Measurements from ENCODE around the gene RHOV. TPM values are rescaled to one million over a fixed set of nuclear protein-coding genes. Genes with fewer than 3 reads are reported as not detected.
"Not testable (repeated sequence)": the region's sequence is repeated elsewhere in the genome, so short reads cannot be mapped to it uniquely, and the experiment has no call there.

RHOV gene
- total RNA-seq, 1 donor from 2014 or later: under 0.01 TPM

GRCh38 chr15:40875991-40876730 is 2.1 kb upstream of the RHOV start:
- no peak for DNase-seq (ENCODE audit: low read depth in 2 of 2)

GRCh38 chr15:40872791-40873693 is 992 bp downstream of the RHOV start:
- DNase-seq (ENCODE audit: low read depth in 2 of 2): no peak

GRCh38 chr15:40871749-40872617 is 2.1 kb downstream of the RHOV start:
- no peak for DNase-seq (ENCODE audit: low read depth in 2 of 2)

- DNase-seq (ENCODE audit: low read depth in 2 of 2): no peak
These were observed 3.3 kb downstream of the RHOV start for GRCh38 chr15:40870716-40871115.

- DNase-seq (ENCODE audit: low read depth in 2 of 2): no peak
These were observed 4.3 kb downstream of the RHOV start for GRCh38 chr15:40869686-40870085.

- no peak for DNase-seq (ENCODE audit: low read depth in 2 of 2)
These were observed 6.8 kb downstream of the RHOV start for GRCh38 chr15:40867199-40867598.

- no peak for DNase-seq (ENCODE audit: low read depth in 2 of 2)
These were observed 10.3 kb downstream of the RHOV start for GRCh38 chr15:40863660-40864270.

GRCh38 chr15:40861147-40861546 is 12.9 kb downstream of the RHOV start:
- not testable (repeated sequence) for DNase-seq (ENCODE audit: low read depth in 2 of 2)

GRCh38 chr15:40859206-40859851 is 14.7 kb downstream of the RHOV start:
- DNase-seq (ENCODE audit: low read depth in 2 of 2): peak; percentile 49 to 82

- no peak for DNase-seq (ENCODE audit: low read depth in 2 of 2)
These were observed 15.3 kb downstream of the RHOV start for GRCh38 chr15:40858706-40859105.

GRCh38 chr15:40857601-40858341 is 16.3 kb downstream of the RHOV start:
- DNase-seq (ENCODE audit: low read depth in 2 of 2): peak; percentile 34 to 58

- no peak for DNase-seq (ENCODE audit: low read depth in 2 of 2)
These were observed 17.3 kb downstream of the RHOV start for GRCh38 chr15:40856746-40857145.

GRCh38 chr15:40855706-40856234 is 18.3 kb downstream of the RHOV start:
- no peak for DNase-seq (ENCODE audit: low read depth in 2 of 2)

GRCh38 chr15:40854161-40854560 is 19.9 kb downstream of the RHOV start:
- no peak for DNase-seq (ENCODE audit: low read depth in 2 of 2)

GRCh38 chr15:40853241-40853890 is 20.7 kb downstream of the RHOV start:
- no peak for DNase-seq (ENCODE audit: low read depth in 2 of 2)

- no peak for DNase-seq (ENCODE audit: low read depth in 2 of 2)
These were observed 21.5 kb downstream of the RHOV start for GRCh38 chr15:40852529-40852928.

- no peak for DNase-seq (ENCODE audit: low read depth in 2 of 2)
These were observed 23.4 kb downstream of the RHOV start for GRCh38 chr15:40850576-40851112.

- DNase-seq (ENCODE audit: low read depth in 2 of 2): no peak
These were observed 26.6 kb downstream of the RHOV start for GRCh38 chr15:40847223-40847961.

Data from dermis microvascular lymphatic vessel endothelial cell (primary cell).